OCI-LY3 (cell line): ENCODE results near the gene WDR20.

Source experiments
- H2AFZ ChIP-seq: fragments of 200-600, 300-600 bp; shearing (Covaris generic); 2 replicates; pipeline ENCODE4 v1.6.0; 2014; ENCODE audit warnings: antibody characterized with exemption, low read depth, low read length
- H3K27ac ChIP-seq: fragments of 200-600, 300-600 bp; sonication (generic); 2 replicates; pipeline ENCODE4 v1.5.1; 2014; ENCODE audit warnings: mild to moderate bottlenecking, low read length, moderate library complexity, mixed read lengths
- H3K27me3 ChIP-seq: fragments of 200-600, 300-600 bp; sonication (generic); 2 replicates; pipeline ENCODE4 v1.6.1; 2014; ENCODE audit warnings: low read depth, low read length, mixed read lengths
- H3K36me3 ChIP-seq: fragments of 200-600, 300-600 bp; sonication (generic); replicated peaks from 2 replicates; pipeline ENCODE3; 2014; ENCODE audit warnings: low read depth, low read length, mixed read lengths
- H3K4me1 ChIP-seq: fragments of 300-600, 200-600 bp; sonication (generic); 2 replicates; pipeline ENCODE4 v1.6.1; 2014; ENCODE audit warnings: low read length, mixed read lengths
- H3K4me2 ChIP-seq: fragments of 200-600, 300-600 bp; sonication (generic); 2 replicates; pipeline ENCODE4 v1.6.1; 2014; ENCODE audit warnings: low read length, mixed read lengths
- H3K4me3 ChIP-seq: fragments of 300-600, 200-600 bp; sonication (generic); 2 replicates; pipeline ENCODE4 v1.5.1; 2014; ENCODE audit warnings: antibody characterized with exemption, mild to moderate bottlenecking, low read length, moderate library complexity
- H3K79me2 ChIP-seq: fragments of 300-600, 200-600 bp; shearing (Covaris generic); 2 replicates; pipeline ENCODE4 v1.6.1; 2014; ENCODE audit warnings: mild to moderate bottlenecking, low read length, mixed read lengths
- H3K9ac ChIP-seq: fragments of 300-600, 200-600 bp; shearing (Covaris generic); 2 replicates; pipeline ENCODE4 v1.6.0; 2014; ENCODE audit warnings: mild to moderate bottlenecking, low read length, moderate library complexity
- H3K9me3 ChIP-seq: fragments of 200-600, 300-600 bp; shearing (Covaris generic); 2 replicates; pipeline ENCODE4 v1.6.1; 2014; ENCODE audit warnings: low read length, mixed read lengths; ENCODE audit not compliant: insufficient read depth
- H4K20me1 ChIP-seq: fragments of 200-600, 300-600 bp; sonication (generic); 2 replicates; pipeline ENCODE4 v1.6.1; 2016; ENCODE audit warnings: low read length, mixed read lengths; ENCODE audit not compliant: insufficient read depth
- CTCF ChIP-seq: fragments of 200-600, 300-600 bp; sonication (generic); IDR thresholded peaks from 2 replicates; pipeline ENCODE4 v1.5.1; 2014; ENCODE audit warnings: antibody characterized with exemption, low read length, low read depth
- EZH2phosphoT487 ChIP-seq: fragments of 200-600 bp; shearing (Covaris generic); IDR thresholded peaks from 2 replicates; pipeline ENCODE4 v1.6.1; 2018; ENCODE audit warnings: antibody characterized with exemption, mixed run types, low read depth

Gene WDR20

DNA sequence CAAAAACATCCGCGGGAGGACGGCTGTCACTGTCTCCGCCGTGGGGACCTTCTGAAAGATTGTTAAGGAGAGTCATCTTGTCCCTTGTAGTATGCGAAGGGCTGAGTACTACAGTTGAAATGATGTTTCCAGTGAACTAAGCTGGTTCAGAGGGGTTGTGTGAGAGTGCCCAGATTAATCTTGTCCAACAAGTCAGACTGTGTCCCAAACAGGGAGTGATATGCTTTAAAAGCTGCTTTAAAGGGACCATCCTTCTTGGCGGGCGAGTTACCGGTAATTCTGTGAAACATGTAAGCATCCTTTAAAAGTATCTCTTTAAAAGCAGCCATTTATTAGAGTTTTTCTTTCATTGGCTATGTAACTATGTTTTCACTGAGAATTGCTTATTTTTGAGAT, 1.1 kb downstream of the WDR20 start:
- peak overlapping the region; percentile 79 for H3K9ac ChIP-seq
- no peak overlapping the region for H2AFZ ChIP-seq
- H3K27ac ChIP-seq = no peak overlapping the region
- no peaks in the 10 kb centered on the region for H3K36me3 ChIP-seq
- peak overlapping the region; percentile 89 for H3K4me3 ChIP-seq
- TF ChIP-seq EZH2phosphoT487 (no peak), CTCF (no peak)
- no peaks in the 10 kb centered on the region for H3K9me3 ChIP-seq
- peaks cover 61% of the 10 kb centered on the region for H3K79me2 ChIP-seq
- H3K4me2 ChIP-seq = peak overlapping the region; percentile 89
- peaks cover 13% of the 10 kb centered on the region for H4K20me1 ChIP-seq
- no peaks in the 10 kb centered on the region for H3K27me3 ChIP-seq
- peaks cover 14% of the 10 kb centered on the region for H3K4me1 ChIP-seq

DNA sequence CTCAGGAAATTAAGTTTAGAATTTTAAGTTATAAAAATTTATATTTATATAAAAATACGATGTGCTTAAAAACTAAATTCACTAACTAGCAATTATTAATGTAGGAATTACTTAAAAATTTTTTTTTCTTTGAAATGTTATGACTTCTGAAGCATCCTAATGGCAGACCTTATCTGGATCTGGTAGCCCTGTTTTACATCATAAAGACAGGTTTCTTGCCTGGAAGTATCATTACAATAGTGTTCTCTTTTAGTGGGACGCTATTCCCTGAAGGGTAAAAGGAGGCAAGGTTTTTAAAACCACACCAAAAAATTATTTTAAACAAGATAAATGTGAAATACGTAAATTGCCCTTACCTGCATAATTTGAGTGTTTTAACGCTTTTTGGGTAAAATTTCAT, 2.1 kb downstream of the WDR20 start:
- Histone ChIP-seq H3K27ac (no peak overlapping the region), H3K36me3 (no peaks in the 10 kb centered on the region), H2AFZ (no peak overlapping the region), H3K4me3 (no peak overlapping the region), H3K9ac (no peak overlapping the region), H3K4me1 (peaks cover 14% of the 10 kb centered on the region), H4K20me1 (peaks cover 20% of the 10 kb centered on the region), H3K79me2 (peaks cover 72% of the 10 kb centered on the region), H3K27me3 (no peaks in the 10 kb centered on the region), H3K4me2 (no peak overlapping the region), H3K9me3 (no peaks in the 10 kb centered on the region)
- TF ChIP-seq CTCF (no peak), EZH2phosphoT487 (no peak)

- no peak overlapping the region for H2AFZ ChIP-seq
- no peaks in the 10 kb centered on the region for H3K36me3 ChIP-seq
- TF ChIP-seq EZH2phosphoT487 (no peak), CTCF (no peak)
- no peak overlapping the region for H3K27ac ChIP-seq
- no peaks in the 10 kb centered on the region for H3K9me3 ChIP-seq
- peaks cover 8% of the 10 kb centered on the region for H3K4me1 ChIP-seq
- H3K27me3 ChIP-seq = no peaks in the 10 kb centered on the region
- H4K20me1 ChIP-seq = peaks cover 34% of the 10 kb centered on the region
- no peak overlapping the region for H3K9ac ChIP-seq
- no peak overlapping the region for H3K4me3 ChIP-seq
- no peak overlapping the region for H3K4me2 ChIP-seq
- peaks cover 89% of the 10 kb centered on the region for H3K79me2 ChIP-seq
Measured at GRCh38 chr14:102144914-102145313, 5.2 kb downstream of the WDR20 start.

- peaks cover 38% of the 10 kb centered on the region for H4K20me1 ChIP-seq
- no peaks in the 10 kb centered on the region for H3K9me3 ChIP-seq
- H2AFZ ChIP-seq = no peak overlapping the region
- no peak overlapping the region for H3K4me3 ChIP-seq
- no peak overlapping the region for H3K9ac ChIP-seq
- H3K27me3 ChIP-seq = no peaks in the 10 kb centered on the region
- peaks cover 8% of the 10 kb centered on the region for H3K4me1 ChIP-seq
- no peak overlapping the region for H3K27ac ChIP-seq
- no peaks in the 10 kb centered on the region for H3K36me3 ChIP-seq
- H3K79me2 ChIP-seq = peaks cover 88% of the 10 kb centered on the region
- TF ChIP-seq CTCF = no peak
- TF ChIP-seq EZH2phosphoT487 = no peak
- no peak overlapping the region for H3K4me2 ChIP-seq
Measured at GRCh38 chr14:102145395-102145794, 5.7 kb downstream of the WDR20 start.
